Measurements from ENCODE around the gene EYA2. TPM values are rescaled to one million over a fixed set of nuclear protein-coding genes. Genes with fewer than 3 reads are reported as not detected.

The EYA2 gene
- total RNA-seq, 1 donor from 2014 or later = 9.0 TPM

GRCh38 chr20:46985250-46985649 is 90.6 kb downstream of the EYA2 start:
- DNase-seq (ENCODE audit: low spot score in 2 of 2, unreplicated experiment in 2 of 2) = no peak
- H3K27ac Mint-ChIP-seq = no peak overlapping the region
- peaks cover 6% of the 10 kb centered on the region for H3K4me1 Mint-ChIP-seq
- peaks cover 39% of the 10 kb centered on the region for H3K9me3 Mint-ChIP-seq
- TF ChIP-seq CTCF (IDR thresholded peaks at IDR 0.05; ENCODE audit: unreplicated experiment) = no peak
- no peaks in the 10 kb centered on the region for H3K27me3 Mint-ChIP-seq (ENCODE audit: low read depth)
- H3K36me3 Mint-ChIP-seq = peaks cover 15% of the 10 kb centered on the region
- no peak overlapping the region for H3K4me3 Mint-ChIP-seq

- no peak for TF ChIP-seq CTCF (IDR thresholded peaks at IDR 0.05; ENCODE audit: unreplicated experiment)
- H3K4me3 Mint-ChIP-seq = no peak overlapping the region
- H3K4me1 Mint-ChIP-seq = peaks cover 10% of the 10 kb centered on the region
- peaks cover 15% of the 10 kb centered on the region for H3K36me3 Mint-ChIP-seq
- DNase-seq (ENCODE audit: low spot score in 2 of 2, unreplicated experiment in 2 of 2) = no peak
- H3K9me3 Mint-ChIP-seq = peaks cover 36% of the 10 kb centered on the region
- H3K27me3 Mint-ChIP-seq (ENCODE audit: low read depth) = no peaks in the 10 kb centered on the region
- H3K27ac Mint-ChIP-seq = no peak overlapping the region
Observed at GRCh38 chr20:46985671-46986070, 91.0 kb downstream of the EYA2 start.

- H3K36me3 Mint-ChIP-seq = peaks cover 12% of the 10 kb centered on the region
- DNase-seq (ENCODE audit: low spot score in 2 of 2, unreplicated experiment in 2 of 2) = no peak
- TF ChIP-seq CTCF (IDR thresholded peaks at IDR 0.05; ENCODE audit: unreplicated experiment) = no peak
- H3K27me3 Mint-ChIP-seq (ENCODE audit: low read depth) = no peaks in the 10 kb centered on the region
- peaks cover 16% of the 10 kb centered on the region for H3K4me1 Mint-ChIP-seq
- no peak overlapping the region for H3K4me3 Mint-ChIP-seq
- H3K9me3 Mint-ChIP-seq = peaks cover 25% of the 10 kb centered on the region
- no peak overlapping the region for H3K27ac Mint-ChIP-seq
Observed at GRCh38 chr20:46987001-46987400, 92.4 kb downstream of the EYA2 start.

- DNase-seq (ENCODE audit: low spot score in 2 of 2, unreplicated experiment in 2 of 2) = no peak
- Mint-ChIP-seq H3K9me3 (no peaks in the 10 kb centered on the region), H3K27ac (peak overlapping the region; percentile 93), H3K4me1 (peaks cover 17% of the 10 kb centered on the region), H3K36me3 (no peaks in the 10 kb centered on the region), H3K27me3 (ENCODE audit: low read depth) (no peaks in the 10 kb centered on the region), H3K4me3 (no peak overlapping the region)
- TF ChIP-seq CTCF (IDR thresholded peaks at IDR 0.05; ENCODE audit: unreplicated experiment) = no peak
Observed at GRCh38 chr20:46990017-46990595, 95.5 kb downstream of the EYA2 start.

GRCh38 chr20:46990596-46991104 is 96.0 kb downstream of the EYA2 start:
- H3K4me3 Mint-ChIP-seq = no peak overlapping the region
- H3K36me3 Mint-ChIP-seq = no peaks in the 10 kb centered on the region
- peaks cover 17% of the 10 kb centered on the region for H3K4me1 Mint-ChIP-seq
- no peak for DNase-seq (ENCODE audit: low spot score in 2 of 2, unreplicated experiment in 2 of 2)
- no peaks in the 10 kb centered on the region for H3K27me3 Mint-ChIP-seq (ENCODE audit: low read depth)
- no peak for TF ChIP-seq CTCF (IDR thresholded peaks at IDR 0.05; ENCODE audit: unreplicated experiment)
- H3K27ac Mint-ChIP-seq = peak overlapping the region; percentile 93
- H3K9me3 Mint-ChIP-seq = no peaks in the 10 kb centered on the region
